Stomach (tissue), 9 donors: Measurements from ENCODE around the gene MYH14. TPM values are rescaled to one million over a fixed set of nuclear protein-coding genes. Genes with fewer than 3 reads are reported as not detected.

Experiments
- DNase-seq, 2 donors: peaks; one replicate each; pipeline versions ENCODE4 v3.0.0 to v3.0.0-alpha.2; 2013 to 2019
- H3K27ac ChIP-seq, 5 donors: fragments of 200-600 bp in 4 of 5; sonication (generic) in 4 of 5; one replicate each; pipeline ENCODE4 v1.5.1; 2013 to 2019; ENCODE audit warnings: mild to moderate bottlenecking in 1 of 5, moderate library complexity in 1 of 5
- H3K27me3 ChIP-seq, 3 donors: fragments of 200-600 bp; sonication (generic); one replicate each; pipeline ENCODE4 v1.5.1; 2017 to 2019; ENCODE audit warnings: mixed run types in 1 of 3
- H3K36me3 ChIP-seq, 4 donors: fragments of 200-600 bp; sonication (generic); 1 replicate in 3 of 4; 2 replicates in 1 of 4; pipeline ENCODE4 v1.5.1; 2016 to 2019
- H3K4me1 ChIP-seq, 4 donors: fragments of 200-600 bp; sonication (generic); one replicate each; pipeline ENCODE4 v1.5.1; 2016 to 2019
- H3K4me3 ChIP-seq, 4 donors: fragments of 200-600 bp; sonication (generic) in 3 of 4; one replicate each; pipeline ENCODE4 v1.5.1; 2016 to 2019; ENCODE audit warnings: mild to moderate bottlenecking in 1 of 4
- H3K9me3 ChIP-seq, 4 donors: fragments of 200-600 bp; sonication (generic); one replicate each; pipeline ENCODE4 v1.5.1; 2016 to 2019
- EP300 ChIP-seq: sonication (generic); formaldehyde crosslinking; IDR thresholded peaks from one replicate; pipeline ENCODE4 v1.6.1; 2017; ENCODE audit warnings: antibody characterized with exemption
- POLR2A ChIP-seq, 4 donors: fragments of 450-650 bp; IDR thresholded peaks; one replicate each; pipeline ENCODE4 v1.6.1; 2016; ENCODE audit warnings: antibody characterized with exemption in 4 of 4, control low read depth in 2 of 4, mild to moderate bottlenecking in 1 of 4, moderate library complexity in 1 of 4
- POLR2AphosphoS5 ChIP-seq, 3 donors: sonication (generic); formaldehyde crosslinking; IDR thresholded peaks; one replicate each; pipeline ENCODE4 v1.6.1; 2016; ENCODE audit warnings: antibody characterized with exemption in 3 of 3
- WGBS, 5 donors: extraction: QIAGEN DNeasy Blood & Tissue Kit in 3 of 5; methylation state at CpG; one replicate each; pipeline versions ENCODE4 v1.1.5 to v1.1.7; 2013 to 2018; 5-methylcytosine and 5-hydroxymethylcytosine counted together
- intact Hi-C: fragments of 100-400 bp; cut with DNase I; formaldehyde crosslinking; loops from one replicate; pipeline ENCODE4 v1.15.1; 2023; ENCODE audit warnings: low total_unique reads
- polyA plus RNA-seq, 3 donors: library from polyadenylated mRNA; stranded (reverse); fragments of 200-250 nt; gene quantifications; one replicate each; pipeline ENCODE4 v1.2.3, GENCODE V29; 2013
- total RNA-seq, 5 donors: library from RNA; depleted of rRNA; stranded (reverse); fragments of >200 nt; gene quantifications; one replicate each; pipeline versions ENCODE4 v1.1.0 to v1.2.3, GENCODE V29; 2014 to 2016
- TF ChIP-seq, protein P1 (sequence below), 7 experiments: fragments of 450-650 bp in 4 of 7; fragments of 200-600 bp in 3 of 7; sonication (generic) in 3 of 7; IDR thresholded peaks; one replicate each; pipeline ENCODE4 v1.5.1; 2016 to 2019; ENCODE audit warnings: antibody characterized with exemption in 7 of 7, control low read depth in 2 of 7, mild to moderate bottlenecking in 1 of 7
- donor health status: healthy with polysubstance abuse.
- donor health status: Bipolar disorder and iron deficiency.
- donor health status: healthy.

MYH14 gene
- total and polyA plus RNA-seq, 8 donors = 21.6 to 392 (median 43.4) TPM

DNA sequence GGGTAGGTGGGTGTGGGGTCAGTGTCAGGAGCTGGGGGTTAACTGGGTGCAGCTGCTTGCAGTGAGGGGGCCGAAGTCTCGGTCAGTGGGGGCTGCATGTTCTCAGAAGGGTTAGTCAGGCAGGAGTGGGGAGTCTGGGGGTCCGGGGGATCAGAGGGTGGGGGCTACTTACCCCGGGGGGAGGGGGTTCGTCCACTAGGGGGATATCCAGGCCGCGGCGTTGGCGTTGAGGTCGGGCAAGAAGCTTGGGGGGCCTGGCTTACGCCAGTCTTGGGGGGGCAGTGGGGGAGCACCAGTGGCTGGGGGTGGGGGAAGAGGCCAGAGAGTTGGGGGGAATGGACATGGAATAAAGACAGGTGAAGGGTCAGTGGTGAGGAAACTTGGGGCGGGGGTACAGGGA lies 116.6 kb downstream of the MYH14 start:
- intact Hi-C loops = no loop called here
- Histone ChIP-seq H3K9me3 (no peaks in the 10 kb centered on the region), H3K27me3 (peaks cover 6 to 76% (median 18%) of the 10 kb centered on the region in 3 donors), H3K36me3 (no peaks in the 10 kb centered on the region), H3K4me1 (peaks cover 0 to 4% (median 0%) of the 10 kb centered on the region in 4 donors), H3K4me3 (no peak overlapping the region), H3K27ac (no peak overlapping the region)
- TF ChIP-seq POLR2AphosphoS5 (IDR thresholded peaks at IDR 0.05) = no peak
- TF ChIP-seq, protein P1, sequence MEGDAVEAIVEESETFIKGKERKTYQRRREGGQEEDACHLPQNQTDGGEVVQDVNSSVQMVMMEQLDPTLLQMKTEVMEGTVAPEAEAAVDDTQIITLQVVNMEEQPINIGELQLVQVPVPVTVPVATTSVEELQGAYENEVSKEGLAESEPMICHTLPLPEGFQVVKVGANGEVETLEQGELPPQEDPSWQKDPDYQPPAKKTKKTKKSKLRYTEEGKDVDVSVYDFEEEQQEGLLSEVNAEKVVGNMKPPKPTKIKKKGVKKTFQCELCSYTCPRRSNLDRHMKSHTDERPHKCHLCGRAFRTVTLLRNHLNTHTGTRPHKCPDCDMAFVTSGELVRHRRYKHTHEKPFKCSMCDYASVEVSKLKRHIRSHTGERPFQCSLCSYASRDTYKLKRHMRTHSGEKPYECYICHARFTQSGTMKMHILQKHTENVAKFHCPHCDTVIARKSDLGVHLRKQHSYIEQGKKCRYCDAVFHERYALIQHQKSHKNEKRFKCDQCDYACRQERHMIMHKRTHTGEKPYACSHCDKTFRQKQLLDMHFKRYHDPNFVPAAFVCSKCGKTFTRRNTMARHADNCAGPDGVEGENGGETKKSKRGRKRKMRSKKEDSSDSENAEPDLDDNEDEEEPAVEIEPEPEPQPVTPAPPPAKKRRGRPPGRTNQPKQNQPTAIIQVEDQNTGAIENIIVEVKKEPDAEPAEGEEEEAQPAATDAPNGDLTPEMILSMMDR (IDR thresholded peaks at IDR 0.05) = no peak
- no peak for TF ChIP-seq POLR2A (IDR thresholded peaks at IDR 0.05)
- TF ChIP-seq EP300 = no peak
- 86 to 95% (median 91%) methylated on average over 10 to 12 of the region's 12 CpGs for WGBS, 5 donors
- DNase-seq = no peak

DNA sequence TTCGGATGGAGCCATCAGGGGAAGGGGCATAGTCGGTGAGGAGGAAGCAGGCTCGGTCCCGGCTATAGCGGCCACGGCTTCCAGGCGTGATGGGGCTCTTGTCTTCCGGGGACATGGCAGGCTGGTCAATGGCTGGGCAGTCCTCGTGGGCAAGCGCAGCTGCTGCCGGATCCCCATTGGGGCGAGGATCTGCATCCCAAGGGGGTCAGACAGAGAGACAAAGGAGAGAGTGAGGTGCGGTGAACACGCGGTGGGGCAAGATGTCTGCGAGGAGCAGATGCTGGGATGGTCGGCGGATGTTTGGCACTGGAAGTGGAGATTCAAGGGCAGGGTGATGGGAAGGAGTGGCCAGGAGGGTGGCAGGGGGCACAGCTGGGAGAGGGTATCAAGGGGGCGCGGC lies 117.2 kb downstream of the MYH14 start:
- Histone ChIP-seq H3K27ac (no peak overlapping the region), H3K36me3 (no peaks in the 10 kb centered on the region), H3K4me3 (no peak overlapping the region), H3K4me1 (peaks cover 0 to 7% (median 4%) of the 10 kb centered on the region in 4 donors), H3K27me3 (peaks cover 2 to 76% (median 13%) of the 10 kb centered on the region in 3 donors), H3K9me3 (no peaks in the 10 kb centered on the region)
- TF ChIP-seq EP300 (no peak), POLR2A (IDR thresholded peaks at IDR 0.05) (no peak), POLR2AphosphoS5 (IDR thresholded peaks at IDR 0.05) (no peak)
- TF ChIP-seq, protein P1 (IDR thresholded peaks at IDR 0.05) = no peak
- no peak for DNase-seq
- intact Hi-C loops = no loop called here
- 85 to 90% (median 88%) methylated on average over 20 of the region's 20 CpGs for WGBS, 5 donors

DNA sequence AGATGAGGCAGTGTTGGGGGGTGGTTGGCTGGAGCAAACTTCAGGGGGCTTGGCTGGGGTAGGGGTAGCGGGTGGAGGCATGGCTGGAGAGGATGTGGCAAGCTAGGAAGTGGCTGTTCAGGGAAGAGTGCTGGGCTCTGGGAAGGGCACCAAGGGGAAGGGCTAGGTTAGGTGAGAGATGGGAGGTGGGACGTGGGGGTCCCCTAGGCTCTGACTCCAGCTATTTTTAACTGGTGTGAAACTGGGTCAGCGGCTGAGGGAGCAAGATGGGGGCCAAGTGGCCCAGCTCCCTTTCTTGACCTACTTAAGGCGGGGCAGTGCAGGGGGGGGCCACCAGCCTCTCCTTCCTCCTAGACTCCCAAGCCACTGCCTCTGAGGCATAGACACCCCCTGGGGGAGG lies 118.4 kb downstream of the MYH14 start:
- no peak for DNase-seq
- WGBS, 5 donors = 77 to 94% (median 83%) methylated on average over 4 of the region's 4 CpGs

GRCh38 chr19:50322234-50322633 lies 118.8 kb downstream of the MYH14 start:
- H3K36me3 ChIP-seq = no peaks in the 10 kb centered on the region
- DNase-seq = no peak
- no peak overlapping the region for H3K4me3 ChIP-seq
- H3K4me1 ChIP-seq = peaks cover 3 to 16% (median 15%) of the 10 kb centered on the region in 4 donors
- H3K27ac ChIP-seq = no peak overlapping the region
- H3K27me3 ChIP-seq = peaks cover 0 to 76% (median 16%) of the 10 kb centered on the region in 3 donors
- WGBS, 5 donors = 76 to 85% (median 83%) methylated on average over 12 of the region's 12 CpGs
- no peaks in the 10 kb centered on the region for H3K9me3 ChIP-seq
- TF ChIP-seq, protein P1 (IDR thresholded peaks at IDR 0.05) = no peak
- TF ChIP-seq POLR2AphosphoS5 (IDR thresholded peaks at IDR 0.05) (no peak), EP300 (no peak), POLR2A (IDR thresholded peaks at IDR 0.05) (no peak)
- intact Hi-C loops = no loop called here

More for the DNA sequence above, 118.4 kb downstream of the MYH14 start:
- Histone ChIP-seq H3K27ac (no peak overlapping the region), H3K27me3 (peaks cover 0 to 76% (median 12%) of the 10 kb centered on the region in 3 donors), H3K4me1 (peaks cover 3 to 16% (median 15%) of the 10 kb centered on the region in 4 donors), H3K9me3 (no peaks in the 10 kb centered on the region), H3K4me3 (no peak overlapping the region), H3K36me3 (no peaks in the 10 kb centered on the region)
- TF ChIP-seq POLR2A (IDR thresholded peaks at IDR 0.05) (no peak), POLR2AphosphoS5 (IDR thresholded peaks at IDR 0.05) (no peak), EP300 (no peak)
- TF ChIP-seq, protein P1 (IDR thresholded peaks at IDR 0.05) = no peak
- intact Hi-C loops = no loop called here
